ENCODE data around the gene TMOD1. TPM values are rescaled to one million over a fixed set of nuclear protein-coding genes. Genes with fewer than 3 reads are reported as not detected.

TMOD1 gene
- total and polyA plus RNA-seq, 2 donors = 0.42 to 4.2 TPM

GRCh38 chr9:97636903-97637302 is 135.4 kb downstream of the TMOD1 start:
- Histone ChIP-seq H3K36me3 (ENCODE audit: control insufficient read depth in 2 of 2, insufficient read depth in 2 of 2, low read length in 1 of 2) (peaks cover 0 to 8% of the 10 kb centered on the region in 2 donors), H3K9me3 (ENCODE audit: control insufficient read depth in 2 of 2, insufficient read depth in 1 of 2, low read length in 1 of 2) (no peaks in the 10 kb centered on the region), H3K27ac (ENCODE audit: low read depth in 1 of 2, low read length in 1 of 2) (no peak overlapping the region), H3K4me3 (ENCODE audit: low read length in 2 of 2) (no peak overlapping the region), H3K27me3 (ENCODE audit: control insufficient read depth in 2 of 2, insufficient read depth in 1 of 2, low read length in 1 of 2) (no peaks in the 10 kb centered on the region), H3K4me1 (ENCODE audit: control insufficient read depth in 2 of 2, insufficient read depth in 2 of 2, low read length in 2 of 2) (peaks cover 16 to 19% of the 10 kb centered on the region in 2 donors)
- 88% methylated on average over 3 of the region's 3 CpGs for WGBS
- no peak for DNase-seq (ENCODE audit: low read depth in 6 of 9, low spot score in 9 of 9)

- peaks cover 16% of the 10 kb centered on the region in 2 donors for H3K4me1 ChIP-seq (ENCODE audit: control insufficient read depth in 2 of 2, insufficient read depth in 2 of 2, low read length in 2 of 2)
- WGBS = 96% methylated on average over 3 of the region's 3 CpGs
- DNase-seq (ENCODE audit: low read depth in 6 of 9, low spot score in 9 of 9) = no peak
These were observed 137.2 kb downstream of the TMOD1 start for GRCh38 chr9:97638666-97639065.

GRCh38 chr9:97640325-97640724 is 138.9 kb downstream of the TMOD1 start:
- Histone ChIP-seq H3K9me3 (ENCODE audit: control insufficient read depth in 2 of 2, insufficient read depth in 1 of 2, low read length in 1 of 2) (no peaks in the 10 kb centered on the region), H3K4me3 (ENCODE audit: low read length in 2 of 2) (no peak overlapping the region), H3K27ac (ENCODE audit: low read depth in 1 of 2, low read length in 1 of 2) (no peak overlapping the region), H3K36me3 (ENCODE audit: control insufficient read depth in 2 of 2, insufficient read depth in 2 of 2, low read length in 1 of 2) (peaks cover 5 to 37% of the 10 kb centered on the region in 2 donors), H3K4me1 (ENCODE audit: control insufficient read depth in 2 of 2, insufficient read depth in 2 of 2, low read length in 2 of 2) (peaks cover 5 to 8% of the 10 kb centered on the region in 2 donors), H3K27me3 (ENCODE audit: control insufficient read depth in 2 of 2, insufficient read depth in 1 of 2, low read length in 1 of 2) (no peaks in the 10 kb centered on the region)
- WGBS = 97% methylated on average over 2 of the region's 2 CpGs
- no peak for DNase-seq (ENCODE audit: low read depth in 6 of 9, low spot score in 9 of 9)

More at GRCh38 chr9:97638666-97639065, 137.2 kb downstream of the TMOD1 start:
- Histone ChIP-seq H3K27ac (ENCODE audit: low read depth in 1 of 2, low read length in 1 of 2) (no peak overlapping the region), H3K9me3 (ENCODE audit: control insufficient read depth in 2 of 2, insufficient read depth in 1 of 2, low read length in 1 of 2) (no peaks in the 10 kb centered on the region), H3K27me3 (ENCODE audit: control insufficient read depth in 2 of 2, insufficient read depth in 1 of 2, low read length in 1 of 2) (no peaks in the 10 kb centered on the region), H3K4me3 (ENCODE audit: low read length in 2 of 2) (no peak overlapping the region), H3K36me3 (ENCODE audit: control insufficient read depth in 2 of 2, insufficient read depth in 2 of 2, low read length in 1 of 2) (peaks cover 4 to 25% of the 10 kb centered on the region in 2 donors)

GRCh38 chr9:97645720-97646119 is 144.3 kb downstream of the TMOD1 start:
- no peaks in the 10 kb centered on the region for H3K4me1 ChIP-seq (ENCODE audit: control insufficient read depth in 2 of 2, insufficient read depth in 2 of 2, low read length in 2 of 2)
- peaks cover 15 to 63% of the 10 kb centered on the region in 2 donors for H3K36me3 ChIP-seq (ENCODE audit: control insufficient read depth in 2 of 2, insufficient read depth in 2 of 2, low read length in 1 of 2)
- no peak for DNase-seq (ENCODE audit: low read depth in 6 of 9, low spot score in 9 of 9)
- H3K9me3 ChIP-seq (ENCODE audit: control insufficient read depth in 2 of 2, insufficient read depth in 1 of 2, low read length in 1 of 2) = no peaks in the 10 kb centered on the region
- H3K27me3 ChIP-seq (ENCODE audit: control insufficient read depth in 2 of 2, insufficient read depth in 1 of 2, low read length in 1 of 2) = no peaks in the 10 kb centered on the region
- H3K27ac ChIP-seq (ENCODE audit: low read depth in 1 of 2, low read length in 1 of 2) = no peak overlapping the region
- H3K4me3 ChIP-seq (ENCODE audit: low read length in 2 of 2) = no peak overlapping the region

- peaks cover 15 to 58% of the 10 kb centered on the region in 2 donors for H3K36me3 ChIP-seq (ENCODE audit: control insufficient read depth in 2 of 2, insufficient read depth in 2 of 2, low read length in 1 of 2)
- H3K27me3 ChIP-seq (ENCODE audit: control insufficient read depth in 2 of 2, insufficient read depth in 1 of 2, low read length in 1 of 2) = no peaks in the 10 kb centered on the region
- WGBS = 97% methylated on average over 5 of the region's 5 CpGs
These were observed 146.5 kb downstream of the TMOD1 start for GRCh38 chr9:97647996-97648395.

More at GRCh38 chr9:97647996-97648395, 146.5 kb downstream of the TMOD1 start:
- no peak for DNase-seq (ENCODE audit: low read depth in 6 of 9, low spot score in 9 of 9)
- Histone ChIP-seq H3K27ac (ENCODE audit: low read depth in 1 of 2, low read length in 1 of 2) (no peak overlapping the region), H3K4me3 (ENCODE audit: low read length in 2 of 2) (no peak overlapping the region), H3K9me3 (ENCODE audit: control insufficient read depth in 2 of 2, insufficient read depth in 1 of 2, low read length in 1 of 2) (no peaks in the 10 kb centered on the region), H3K4me1 (ENCODE audit: control insufficient read depth in 2 of 2, insufficient read depth in 2 of 2, low read length in 2 of 2) (no peaks in the 10 kb centered on the region)

Other genes with a start within 250 kb of the TMOD1 start
- gene CCDC180, start 194.0 kb upstream of the TMOD1 start, total RNA-seq = 1.6 TPM
- gene CCDC180, start 194.0 kb upstream of the TMOD1 start, polyA plus RNA-seq = 9.6 TPM
- gene TDRD7, start 89.6 kb upstream of the TMOD1 start, total RNA-seq = 12.3 TPM
- gene TDRD7, start 89.6 kb upstream of the TMOD1 start, polyA plus RNA-seq = 14.2 TPM
- 16.0 TPM for gene TSTD2, start 131.7 kb downstream of the TMOD1 start, total RNA-seq
- gene TSTD2, start 131.7 kb downstream of the TMOD1 start, polyA plus RNA-seq = 19.6 TPM
- gene NCBP1, start 132.2 kb downstream of the TMOD1 start, total RNA-seq = 32.0 TPM
- gene NCBP1, start 132.2 kb downstream of the TMOD1 start, polyA plus RNA-seq = 20.3 TPM
- 19.5 TPM for gene XPA, start 195.7 kb downstream of the TMOD1 start, total RNA-seq
- 27.3 TPM for gene XPA, start 195.7 kb downstream of the TMOD1 start, polyA plus RNA-seq

Data from thymus (tissue), 11 donors.